ENCODE measurements around the gene FMNL2. TPM values are rescaled to one million over a fixed set of nuclear protein-coding genes. Genes with fewer than 3 reads are reported as not detected.
"Not testable (repeated sequence)": the region's sequence is repeated elsewhere in the genome, so short reads cannot be mapped to it uniquely, and the experiment has no call there.

The FMNL2 gene
- total RNA-seq, 1 donor from 2014 or later: 24.7 TPM

DNA sequence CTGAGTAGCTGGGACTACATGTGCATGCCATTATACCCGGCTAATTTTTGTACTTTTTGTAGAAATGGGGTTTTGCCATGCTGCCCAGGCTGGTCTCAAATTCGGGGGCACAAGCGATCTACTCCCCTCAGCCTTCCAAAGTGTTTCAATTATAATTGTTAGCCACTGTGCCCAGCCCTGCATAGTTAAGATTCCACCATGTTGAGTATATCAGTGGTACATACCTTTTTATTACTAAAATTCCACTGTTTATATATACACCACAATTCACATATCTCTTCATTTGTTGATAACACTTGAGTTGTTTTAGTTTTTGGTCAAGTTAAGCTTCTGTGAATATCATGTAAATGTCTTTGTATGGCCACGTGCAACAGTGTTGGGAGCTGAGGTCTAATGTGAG is 12.8 kb upstream of the FMNL2 start:
- no peak for FAIRE-seq
- TF ChIP-seq, protein P1, sequence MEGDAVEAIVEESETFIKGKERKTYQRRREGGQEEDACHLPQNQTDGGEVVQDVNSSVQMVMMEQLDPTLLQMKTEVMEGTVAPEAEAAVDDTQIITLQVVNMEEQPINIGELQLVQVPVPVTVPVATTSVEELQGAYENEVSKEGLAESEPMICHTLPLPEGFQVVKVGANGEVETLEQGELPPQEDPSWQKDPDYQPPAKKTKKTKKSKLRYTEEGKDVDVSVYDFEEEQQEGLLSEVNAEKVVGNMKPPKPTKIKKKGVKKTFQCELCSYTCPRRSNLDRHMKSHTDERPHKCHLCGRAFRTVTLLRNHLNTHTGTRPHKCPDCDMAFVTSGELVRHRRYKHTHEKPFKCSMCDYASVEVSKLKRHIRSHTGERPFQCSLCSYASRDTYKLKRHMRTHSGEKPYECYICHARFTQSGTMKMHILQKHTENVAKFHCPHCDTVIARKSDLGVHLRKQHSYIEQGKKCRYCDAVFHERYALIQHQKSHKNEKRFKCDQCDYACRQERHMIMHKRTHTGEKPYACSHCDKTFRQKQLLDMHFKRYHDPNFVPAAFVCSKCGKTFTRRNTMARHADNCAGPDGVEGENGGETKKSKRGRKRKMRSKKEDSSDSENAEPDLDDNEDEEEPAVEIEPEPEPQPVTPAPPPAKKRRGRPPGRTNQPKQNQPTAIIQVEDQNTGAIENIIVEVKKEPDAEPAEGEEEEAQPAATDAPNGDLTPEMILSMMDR (IDR thresholded peaks at IDR 0.05; ENCODE audit: insufficient read depth, low read length, severe bottlenecking): no peak
- Histone ChIP-seq H3K36me3 (ENCODE audit: control insufficient read depth, insufficient read depth, low read length) (no peaks in the 10 kb centered on the region), H3K27me3 (ENCODE audit: control insufficient read depth, insufficient read depth, low read length) (no peaks in the 10 kb centered on the region), H3K4me3 (ENCODE audit: low read depth, low read length) (no peak overlapping the region)
- no peak for DNase-seq (ENCODE audit: low read depth)

DNA sequence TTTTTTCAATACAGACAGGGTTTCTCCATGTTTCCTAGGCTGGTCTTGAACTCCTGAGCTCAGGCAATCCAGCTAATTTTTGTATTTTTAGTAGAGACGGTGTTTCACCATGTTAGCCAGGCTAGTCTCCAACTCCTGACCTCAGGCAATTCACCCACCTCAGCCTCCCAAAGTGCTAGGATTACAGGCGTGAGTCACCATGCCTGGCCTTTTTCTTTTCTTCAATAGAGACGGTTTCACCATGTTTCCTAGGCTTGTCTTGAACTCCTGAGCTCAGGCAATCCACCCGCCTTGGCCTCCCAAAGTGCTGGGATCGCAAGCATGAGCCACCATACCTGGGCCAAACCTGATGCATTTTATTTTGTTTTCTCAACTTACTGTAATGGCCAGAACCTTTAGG is 9.8 kb upstream of the FMNL2 start:
- not testable (repeated sequence) for H3K36me3 ChIP-seq (ENCODE audit: control insufficient read depth, insufficient read depth, low read length); H3K4me3 ChIP-seq (ENCODE audit: low read depth, low read length); H3K27me3 ChIP-seq (ENCODE audit: control insufficient read depth, insufficient read depth, low read length); FAIRE-seq; DNase-seq (ENCODE audit: low read depth)

DNA sequence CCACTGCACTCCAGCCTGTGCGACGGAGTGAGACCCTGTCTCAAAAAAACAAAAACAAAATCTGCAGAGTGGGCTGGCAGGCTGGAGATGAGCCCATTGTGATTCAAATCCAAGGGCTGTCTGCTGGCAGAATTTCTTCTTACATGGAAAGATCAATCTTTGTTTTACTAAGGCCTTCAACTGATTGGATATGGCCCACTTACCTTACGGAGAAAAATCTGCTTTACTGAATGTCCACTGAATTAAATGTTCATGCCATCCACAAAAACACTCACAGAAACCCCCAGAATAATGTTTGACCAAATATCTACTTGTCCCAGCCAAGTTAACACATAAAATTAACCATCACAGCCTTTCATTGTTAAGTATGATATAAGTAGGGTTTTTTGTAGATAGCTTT is 8.3 kb upstream of the FMNL2 start:
- H3K27me3 ChIP-seq (ENCODE audit: control insufficient read depth, insufficient read depth, low read length): no peaks in the 10 kb centered on the region
- H3K36me3 ChIP-seq (ENCODE audit: control insufficient read depth, insufficient read depth, low read length): no peaks in the 10 kb centered on the region
- no peak overlapping the region for H3K4me3 ChIP-seq (ENCODE audit: low read depth, low read length)
- no peak for FAIRE-seq
- DNase-seq (ENCODE audit: low read depth): no peak
- TF ChIP-seq, protein P1 (IDR thresholded peaks at IDR 0.05; ENCODE audit: insufficient read depth, low read length, severe bottlenecking): no peak

DNA sequence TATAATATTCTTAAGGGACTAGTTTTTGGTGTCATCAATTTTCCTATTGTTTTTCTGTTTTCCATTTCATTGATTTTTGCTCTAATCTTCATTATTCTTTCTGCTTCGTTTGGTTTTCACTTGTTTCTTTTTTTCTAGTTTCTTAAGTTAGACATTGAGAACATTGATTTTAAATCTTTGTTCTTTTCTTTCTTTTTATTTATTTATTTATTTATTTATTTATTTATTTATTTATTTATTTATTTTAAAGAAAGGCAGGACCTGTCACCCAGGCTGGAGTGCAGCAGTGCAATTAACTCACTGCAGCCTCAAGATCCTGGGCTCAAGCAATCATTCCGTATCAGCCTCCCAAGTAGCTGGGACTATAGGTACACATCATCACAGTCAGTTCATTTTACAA is 7.0 kb upstream of the FMNL2 start:
- DNase-seq (ENCODE audit: low read depth) (no peak), FAIRE-seq (no peak)

DNA sequence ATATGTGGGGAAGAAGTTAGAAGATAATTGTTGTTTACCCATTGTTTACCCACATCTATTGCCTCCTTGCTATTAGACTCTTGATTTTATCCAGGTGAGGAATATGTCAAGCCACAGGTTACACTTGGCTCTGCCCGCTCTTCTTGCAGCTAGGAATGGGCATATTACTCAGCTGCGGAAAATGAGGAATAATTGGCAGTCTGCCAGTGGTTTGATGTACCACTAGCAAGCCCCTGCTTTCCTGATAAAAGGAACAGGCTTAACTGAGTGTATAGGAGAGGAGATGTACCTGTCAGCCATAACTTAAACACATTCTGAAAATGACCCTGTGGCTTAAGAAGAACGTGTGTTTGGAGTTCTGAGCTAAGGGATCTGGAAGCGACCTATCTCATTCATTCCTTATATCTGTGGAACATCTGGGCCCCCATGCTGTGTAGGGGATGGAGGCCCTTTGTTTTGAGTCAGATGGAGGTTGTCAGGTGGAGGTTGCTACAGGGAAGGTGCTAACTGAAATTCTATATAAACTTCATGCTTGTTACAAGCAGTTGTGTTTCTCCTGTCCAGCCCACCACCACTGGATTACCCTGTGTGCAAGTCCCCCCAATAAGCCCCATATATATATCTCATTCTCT is 4.6 kb upstream of the FMNL2 start:
- FAIRE-seq: no peak
- TF ChIP-seq, protein P1 (IDR thresholded peaks at IDR 0.05; ENCODE audit: insufficient read depth, low read length, severe bottlenecking): no peak

More for the DNA sequence above, 7.0 kb upstream of the FMNL2 start:
- Histone ChIP-seq H3K4me3 (ENCODE audit: low read depth, low read length) (no peak overlapping the region), H3K27me3 (ENCODE audit: control insufficient read depth, insufficient read depth, low read length) (no peaks in the 10 kb centered on the region), H3K36me3 (ENCODE audit: control insufficient read depth, insufficient read depth, low read length) (no peaks in the 10 kb centered on the region)
- TF ChIP-seq, protein P1 (IDR thresholded peaks at IDR 0.05; ENCODE audit: insufficient read depth, low read length, severe bottlenecking): no peak

DNA sequence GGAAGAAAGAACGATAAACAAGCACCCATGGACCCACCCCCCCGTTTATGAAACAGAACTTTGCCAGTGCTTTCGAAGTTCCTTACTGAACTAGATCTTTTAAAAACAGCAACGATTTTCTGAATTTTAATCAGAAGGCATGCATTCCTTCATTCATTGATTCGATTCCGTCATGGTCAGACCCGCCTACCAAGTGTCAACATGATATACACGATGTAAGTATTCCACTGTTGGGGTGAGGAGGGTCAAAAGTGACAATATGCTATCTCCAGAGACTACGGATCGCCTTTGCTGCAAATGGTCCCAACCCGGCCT is 316 bp upstream of the FMNL2 start:
- TF ChIP-seq, protein P1 (IDR thresholded peaks at IDR 0.05; ENCODE audit: insufficient read depth, low read length, severe bottlenecking): no peak
- FAIRE-seq: no peak

More for the DNA sequence above, 4.6 kb upstream of the FMNL2 start:
- Histone ChIP-seq H3K36me3 (ENCODE audit: control insufficient read depth, insufficient read depth, low read length) (no peaks in the 10 kb centered on the region), H3K27me3 (ENCODE audit: control insufficient read depth, insufficient read depth, low read length) (no peaks in the 10 kb centered on the region), H3K4me3 (ENCODE audit: low read depth, low read length) (no peak overlapping the region)
- peak; percentile 27 for DNase-seq (ENCODE audit: low read depth)

More for the DNA sequence above, 316 bp upstream of the FMNL2 start:
- peak overlapping the region; percentile 81 for H3K4me3 ChIP-seq (ENCODE audit: low read depth, low read length)
- no peak for DNase-seq (ENCODE audit: low read depth)
- no peaks in the 10 kb centered on the region for H3K36me3 ChIP-seq (ENCODE audit: control insufficient read depth, insufficient read depth, low read length)
- no peaks in the 10 kb centered on the region for H3K27me3 ChIP-seq (ENCODE audit: control insufficient read depth, insufficient read depth, low read length)
